GM21737 (cell line): ENCODE measurements around the gene AMMECR1.
"Not testable (repeated sequence)": the region's sequence is repeated elsewhere in the genome, so short reads cannot be mapped to it uniquely, and the experiment has no call there.

Experiments used
- ATAC-seq: cut with Tn5 transposase; IDR thresholded peaks from one replicate; pipeline ENCODE4 v1.9.1; 2021; ENCODE audit warnings: mild to moderate bottlenecking, moderate library complexity; ENCODE audit not compliant: unreplicated experiment

Gene AMMECR1

DNA sequence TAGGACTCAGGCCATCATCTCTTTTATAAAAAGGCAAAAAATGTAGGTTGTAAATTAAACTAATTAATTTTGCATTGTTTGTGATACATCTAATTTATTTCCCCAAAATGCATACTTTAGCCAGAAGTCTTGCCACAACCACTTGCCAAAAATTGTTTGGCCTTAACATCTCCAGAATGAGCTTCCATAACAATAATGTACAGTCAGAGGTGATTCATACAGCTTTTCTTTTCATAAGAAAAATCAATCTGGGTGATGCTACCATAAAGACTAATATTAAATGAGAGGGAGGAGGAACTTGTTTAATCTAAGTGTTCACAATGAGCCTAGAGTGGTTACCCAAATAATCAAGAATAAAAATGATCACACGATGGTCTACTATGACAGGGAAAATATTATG, 59.3 kb downstream of the AMMECR1 start:
- ATAC-seq: no peak

DNA sequence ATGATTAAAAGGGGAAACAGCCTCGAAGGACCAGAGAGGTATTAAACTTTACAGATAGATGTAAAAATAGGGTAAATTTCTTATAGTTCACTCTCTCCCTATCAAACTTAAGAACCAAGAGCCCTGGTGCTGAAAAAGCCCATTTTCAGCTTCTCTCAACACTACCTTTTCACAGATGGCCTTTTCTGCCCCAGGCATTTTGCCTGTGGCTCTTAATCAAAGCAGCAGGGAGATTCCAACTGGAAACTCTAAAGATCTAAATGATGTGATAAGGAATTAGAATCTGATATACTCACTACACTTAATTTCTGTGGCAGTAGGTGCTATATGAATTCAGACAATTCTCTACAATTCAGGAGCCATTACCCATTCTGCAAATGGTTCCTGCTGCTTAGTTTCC, 60.0 kb downstream of the AMMECR1 start:
- no peak for ATAC-seq

GRCh38 chrX:110252711-110253110, 65.2 kb downstream of the AMMECR1 start:
- ATAC-seq: no peak

DNA sequence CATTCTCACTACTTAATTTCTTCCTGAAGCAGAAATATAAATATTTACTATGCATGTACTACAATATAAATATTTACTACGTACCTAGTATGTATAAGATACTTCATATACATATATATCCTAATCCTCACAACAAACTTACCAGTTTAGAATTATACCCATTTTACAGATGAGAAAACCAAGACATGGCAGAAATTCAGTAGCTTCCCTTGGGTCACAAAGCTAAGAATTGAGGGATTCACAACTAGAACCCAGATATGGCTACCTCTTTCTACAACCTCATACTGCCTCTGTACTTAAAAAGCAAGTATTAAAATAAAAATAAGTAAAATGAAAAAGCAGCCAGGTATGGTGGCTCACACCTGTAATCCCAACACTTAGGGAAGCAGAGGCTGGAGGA, 65.9 kb downstream of the AMMECR1 start:
- no peak for ATAC-seq

DNA sequence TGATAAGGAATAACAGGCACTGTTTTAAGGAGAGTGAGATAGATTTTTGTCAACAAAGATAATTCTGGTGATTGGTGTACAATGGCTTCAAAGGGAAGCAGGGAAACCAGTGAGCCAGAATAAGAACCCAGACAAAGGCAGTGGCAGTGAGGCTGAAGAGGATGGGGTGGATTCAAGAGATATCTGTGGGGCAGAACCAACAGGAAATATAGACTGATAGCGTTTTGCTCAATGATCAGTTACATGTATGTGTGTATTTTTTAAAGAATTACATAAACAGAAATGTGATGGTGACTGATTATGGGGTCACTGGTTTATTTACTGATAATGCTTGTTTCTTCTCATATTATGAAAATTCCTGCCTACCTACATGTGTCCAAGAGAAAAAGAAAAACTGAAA, 66.4 kb downstream of the AMMECR1 start:
- ATAC-seq: no peak

GRCh38 chrX:110250847-110251246, 67.0 kb downstream of the AMMECR1 start:
- no peak for ATAC-seq

DNA sequence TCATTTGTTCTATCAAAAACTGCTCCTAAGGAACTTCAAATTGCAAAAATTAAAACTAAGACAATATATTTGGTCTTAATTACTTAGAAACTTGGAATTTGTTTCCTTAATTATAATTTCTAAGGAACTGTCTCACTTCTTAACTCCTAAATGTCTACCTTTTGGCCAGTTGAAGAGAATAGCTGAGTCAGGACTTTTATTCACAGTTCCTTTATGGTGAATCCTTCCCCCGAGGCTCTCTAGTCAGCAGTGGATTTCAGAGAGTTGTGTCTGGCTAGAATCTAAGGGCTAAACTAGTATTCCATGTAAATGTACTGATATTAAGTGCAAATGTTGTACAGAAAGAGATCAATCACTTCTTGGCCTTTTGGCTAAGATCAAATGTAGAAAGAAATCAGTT, 69.3 kb downstream of the AMMECR1 start:
- no peak for ATAC-seq

DNA sequence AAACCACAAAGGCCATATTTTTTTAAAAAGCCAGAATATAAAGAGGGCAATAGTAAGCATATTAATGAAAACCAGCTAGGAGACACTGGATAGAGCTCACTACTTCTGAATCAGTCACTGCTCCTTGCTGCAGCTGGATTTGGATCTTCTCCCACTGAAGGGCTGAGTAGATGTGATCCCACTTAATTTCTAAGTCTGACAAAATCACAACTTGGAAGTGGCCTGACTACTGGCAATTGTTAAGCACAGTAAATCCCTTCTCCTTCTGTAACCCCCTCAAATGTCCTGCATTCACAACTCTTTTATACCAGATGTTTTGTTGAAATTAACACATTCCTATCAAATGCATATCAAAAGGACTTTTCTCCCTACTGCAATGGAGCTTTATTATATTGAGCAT, 72.9 kb downstream of the AMMECR1 start:
- ATAC-seq: no peak

- ATAC-seq: no peak
Observed at GRCh38 chrX:110242371-110242770, 75.5 kb downstream of the AMMECR1 start.

DNA sequence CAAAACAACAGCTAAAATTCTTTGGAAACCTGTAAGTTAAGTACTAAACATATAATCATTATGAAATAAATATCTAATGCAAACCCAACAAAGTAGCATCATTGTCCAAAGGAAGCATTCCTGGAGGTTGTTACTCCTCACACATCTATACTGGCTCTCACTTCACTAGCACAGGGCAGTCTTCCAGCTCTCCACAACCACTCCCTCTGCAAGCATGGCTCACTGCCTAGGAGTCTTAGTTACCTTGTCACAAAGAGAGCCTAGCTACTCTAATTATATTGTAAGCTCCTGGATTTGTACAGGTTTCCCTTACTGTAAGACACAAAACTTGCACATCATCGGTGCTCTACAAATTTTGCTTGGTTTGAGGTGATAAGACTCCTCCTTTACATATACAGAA, 76.1 kb downstream of the AMMECR1 start:
- ATAC-seq: no peak

GRCh38 chrX:110238259-110238658, 79.6 kb downstream of the AMMECR1 start:
- ATAC-seq: not testable (repeated sequence)

DNA sequence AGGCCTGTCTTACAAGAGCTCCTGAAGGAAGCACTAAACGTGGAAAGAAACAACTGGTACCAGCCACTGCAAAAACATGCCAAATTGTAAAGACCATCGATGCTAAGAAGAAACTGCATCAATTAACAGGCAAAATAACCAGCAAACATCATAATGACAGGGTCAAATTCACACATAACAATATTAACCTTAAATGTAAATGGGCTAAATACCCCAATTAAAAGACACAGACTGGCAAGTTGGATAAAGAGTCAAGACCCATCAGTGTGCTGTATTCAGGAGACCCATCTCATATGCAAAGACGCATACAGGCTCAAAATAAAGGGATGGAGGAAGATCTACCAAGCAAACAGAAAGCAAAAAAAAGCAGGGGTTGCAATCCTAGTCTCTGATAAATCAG, 86.4 kb downstream of the AMMECR1 start:
- ATAC-seq: not testable (repeated sequence)

- ATAC-seq: not testable (repeated sequence)
Observed at GRCh38 chrX:110229497-110230111, 88.3 kb downstream of the AMMECR1 start.

DNA sequence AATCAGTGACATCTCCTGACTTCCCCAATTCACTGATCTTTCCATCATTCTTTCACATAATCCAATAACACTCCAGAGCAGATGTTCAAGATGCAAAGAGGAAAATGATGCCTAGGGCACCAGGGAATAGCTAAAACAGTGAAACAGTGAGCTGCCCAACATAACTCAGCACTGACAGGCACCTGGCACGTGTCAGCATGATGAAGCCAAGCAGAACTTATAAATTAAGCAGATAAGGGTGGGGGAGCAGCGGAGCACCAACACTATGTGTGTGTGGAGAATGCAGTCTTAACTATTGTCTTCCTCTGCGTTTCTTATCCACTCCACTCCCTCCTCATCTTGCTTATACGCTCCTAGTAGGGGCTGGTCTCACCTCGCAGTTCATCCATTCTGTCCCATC, 89.4 kb downstream of the AMMECR1 start:
- ATAC-seq: no peak

- ATAC-seq: no peak
Observed at GRCh38 chrX:110226931-110227330, 91.0 kb downstream of the AMMECR1 start.

- no peak for ATAC-seq
Observed at GRCh38 chrX:110224926-110225617, 92.8 kb downstream of the AMMECR1 start.

DNA sequence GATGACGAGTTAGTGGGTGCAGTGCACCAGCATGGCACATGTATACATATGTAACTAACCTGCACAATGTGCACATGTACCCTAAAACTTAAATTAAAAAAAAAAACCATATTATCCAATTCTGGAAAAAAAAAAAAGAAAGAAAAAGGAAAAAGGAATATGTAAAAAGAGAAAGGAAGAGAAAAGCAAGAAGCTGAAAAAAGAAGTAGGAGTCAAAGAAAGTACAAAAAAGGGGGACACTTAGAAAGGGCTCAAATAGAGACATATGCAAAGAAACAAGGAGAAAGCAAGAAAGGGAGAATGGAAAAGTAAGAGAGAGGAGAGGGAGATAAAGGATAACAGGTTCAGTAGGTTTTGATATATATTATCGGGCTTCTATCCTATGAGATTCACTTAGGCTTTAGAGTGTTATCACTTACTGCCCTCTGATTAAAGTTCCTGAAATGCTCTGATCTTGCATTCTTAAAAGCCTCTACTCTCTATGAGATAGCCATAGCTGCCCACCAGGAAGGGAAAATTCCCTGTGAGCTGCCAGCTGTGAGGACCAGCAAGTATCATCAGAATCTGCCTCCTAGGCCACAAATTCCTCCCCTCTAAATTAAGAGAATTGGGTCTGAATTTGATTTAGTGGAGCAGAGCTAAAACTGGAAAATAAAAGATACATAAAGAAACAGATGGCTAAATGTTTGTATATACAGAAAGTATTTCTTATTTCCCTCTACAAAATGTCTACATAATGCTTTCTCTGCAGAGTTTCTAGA, 95.2 kb downstream of the AMMECR1 start:
- no peak for ATAC-seq

DNA sequence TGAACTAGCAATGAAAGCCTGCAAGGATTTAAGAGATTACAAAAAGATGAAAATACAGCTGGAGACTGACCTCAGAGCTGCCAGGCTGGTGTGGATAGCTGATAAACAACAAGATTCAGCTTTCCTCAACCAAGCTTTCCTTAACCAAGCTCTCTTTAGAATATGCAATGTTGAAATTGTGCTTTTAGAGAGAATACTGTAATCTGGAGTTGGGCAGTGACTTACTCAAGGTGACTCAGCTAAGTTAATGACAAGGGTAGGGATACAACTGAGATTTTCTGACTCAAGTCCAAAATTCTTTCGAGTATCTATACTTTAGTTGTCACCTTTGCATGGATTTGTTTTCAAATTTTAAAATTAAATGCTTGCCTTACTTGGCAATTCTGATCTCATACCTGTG, 98.0 kb downstream of the AMMECR1 start:
- ATAC-seq: no peak

- ATAC-seq: no peak
Observed at GRCh38 chrX:110218591-110218990, 99.3 kb downstream of the AMMECR1 start.

DNA sequence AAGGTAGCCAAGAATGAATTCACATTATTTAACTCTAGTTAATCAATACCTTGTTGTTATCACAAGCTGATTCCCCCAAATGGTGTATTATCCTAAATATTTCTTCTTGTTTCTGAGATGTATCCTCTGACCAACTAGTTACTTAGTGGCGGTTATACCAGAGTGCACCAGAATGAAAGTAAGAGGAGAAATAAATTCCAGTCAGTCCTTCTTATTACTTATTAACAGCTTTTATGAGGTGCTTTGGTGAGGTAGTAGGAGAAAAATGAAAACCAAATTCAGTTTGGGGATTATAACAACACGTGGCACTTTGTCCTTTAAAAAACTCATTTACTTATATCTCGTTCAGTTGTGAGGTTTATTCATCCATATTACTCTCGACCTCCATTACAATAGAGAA, 101.9 kb downstream of the AMMECR1 start:
- ATAC-seq: no peak

- no peak for ATAC-seq
Observed at GRCh38 chrX:110215411-110215810, 102.5 kb downstream of the AMMECR1 start.

GRCh38 chrX:110214684-110215083, 103.2 kb downstream of the AMMECR1 start:
- no peak for ATAC-seq
